A549 (cell line): ENCODE data around the gene SMG1. TPM values are rescaled to one million over a fixed set of nuclear protein-coding genes. Genes with fewer than 3 reads are reported as not detected.

Experiments used
- ATAC-seq, 2 experiments: fragments of 200-7000 bp in 1 of 2; fragments of >200 bp in 1 of 2; cut with Nextera tagmentation in 1 of 2; cut with Tn5 transposase in 1 of 2; 3 replicates each; pipeline versions ENCODE4 v1.8.0 to v1.9.1; 2018 to 2020; ENCODE audit warnings: mild to moderate bottlenecking in 1 of 2, moderate library complexity in 1 of 2
- CTCF ChIA-PET: fragments of 300-600 bp; sonication (Branson Sonifier 250); formaldehyde crosslinking; extraction: SDS; loops from one replicate; lab custom pipeline; 2021; ENCODE audit warnings: antibody characterized with exemption, inconsistent platforms; lab: Yijun Ruan, JAX
- POLR2A ChIA-PET: fragments of 350-600 bp; formaldehyde crosslinking; extraction: SDS; loops from one replicate; lab custom pipeline; 2021; ENCODE audit warnings: antibody characterized with exemption, inconsistent platforms; lab: Yijun Ruan, JAX
- DNase-seq, 2 experiments: peaks; one replicate each; pipeline versions ENCODE4 v3.0.0 to v3.0.0-alpha.2; 2011 to 2016; ENCODE audit warnings: low read depth in 1 of 2, low spot score in 1 of 2
- FAIRE-seq: peaks from 2 replicates; lab custom pipeline; 2011; peaks lifted over from hg19 to GRCh38; lab: Jason Lieb, UNC
- H3K27ac ChIP-seq, 2 experiments: fragments of >200 bp; sonication (Bioruptor Twin); formaldehyde crosslinking; 3 replicates each; pipeline ENCODE4 v1.5.1; 2016 to 2017
- H3K4me1 ChIP-seq: fragments of >200 bp; sonication (Bioruptor Twin); formaldehyde crosslinking; 3 replicates; pipeline ENCODE4 v1.6.1; 2016
- H3K4me2 ChIP-seq: fragments of >200 bp; sonication (Bioruptor Twin); formaldehyde crosslinking; 3 replicates; pipeline ENCODE4 v1.6.1; 2016
- H3K4me3 ChIP-seq: fragments of >200 bp; sonication (Bioruptor Twin); formaldehyde crosslinking; 3 replicates; pipeline ENCODE4 v1.5.1; 2016
- H3K9me3 ChIP-seq: fragments of >200 bp; sonication (Bioruptor Twin); formaldehyde crosslinking; 3 replicates; pipeline ENCODE4 v1.6.1; 2016
- CBX2 ChIP-seq: fragments of 200-600 bp; sonication (generic); IDR thresholded peaks from 2 replicates; pipeline ENCODE4 v1.6.1; 2016; ENCODE audit warnings: low read depth, mild to moderate bottlenecking, borderline replicate concordance
- CBX8 ChIP-seq: fragments of 200-600 bp; sonication (generic); IDR thresholded peaks from 2 replicates; pipeline ENCODE4 v1.6.1; 2016
- CHD2 ChIP-seq: fragments of 150-350 bp; IDR thresholded peaks from 2 replicates; pipeline ENCODE4 v1.6.1; 2014; ENCODE audit warnings: low read length; ENCODE audit not compliant: partially characterized antibody
- E2F6 ChIP-seq: IDR thresholded peaks from 2 replicates; pipeline ENCODE4 v1.6.1; 2012; ENCODE audit warnings: low read depth, borderline replicate concordance
- FOSB ChIP-seq: fragments of 250-450 bp; sonication (Bioruptor Pico); IDR thresholded peaks from 2 replicates; pipeline ENCODE4 v1.5.0; 2020; ENCODE audit warnings: mild to moderate bottlenecking, moderate library complexity
- FOSL2 ChIP-seq, 2 experiments: fragments of 450-650 bp in 1 of 2; fragments of >200 bp in 1 of 2; sonication (Bioruptor Twin) in 1 of 2; formaldehyde crosslinking; IDR thresholded peaks; 2 replicates each; pipeline versions ENCODE4 v1.5.0 to v1.6.1; 2016 to 2020; ENCODE audit warnings: mild to moderate bottlenecking in 1 of 2, moderate library complexity in 1 of 2
- HES2 ChIP-seq: fragments of >200 bp; sonication (Bioruptor Twin); formaldehyde crosslinking; IDR thresholded peaks from 2 replicates; pipeline ENCODE4 v1.6.1; 2016
- HOXA7 ChIP-seq: fragments of 250-450 bp; sonication (Bioruptor Pico); IDR thresholded peaks from 2 replicates; pipeline ENCODE4 v1.5.0; 2020; ENCODE audit warnings: mild to moderate bottlenecking, moderate library complexity
- HOXB5 ChIP-seq: fragments of 250-450 bp; sonication (Bioruptor Pico); IDR thresholded peaks from 2 replicates; pipeline ENCODE4 v1.5.0; 2020; ENCODE audit warnings: mild to moderate bottlenecking, moderate library complexity
- KDM1A ChIP-seq: fragments of 200-600 bp; sonication (generic); IDR thresholded peaks from 2 replicates; pipeline ENCODE4 v1.6.1; 2016; ENCODE audit warnings: low read depth, mild to moderate bottlenecking
- MAFK ChIP-seq: fragments of 450-650 bp; IDR thresholded peaks from 2 replicates; pipeline ENCODE4 v1.6.1; 2014; ENCODE audit not compliant: partially characterized antibody
- NFE2L2 ChIP-seq: fragments of 150-350 bp; conservative IDR thresholded peaks from 2 replicates; pipeline ENCODE4 v1.6.1; 2014; ENCODE audit warnings: low read length
- PHF8 ChIP-seq: fragments of 200-600 bp; sonication (generic); IDR thresholded peaks from 2 replicates; pipeline ENCODE4 v1.6.1; 2016; ENCODE audit warnings: low read depth, mild to moderate bottlenecking, antibody characterized with exemption, moderate library complexity, borderline replicate concordance
- RCOR1 ChIP-seq: fragments of 150-350 bp; IDR thresholded peaks from 2 replicates; pipeline ENCODE4 v1.6.1; 2014; ENCODE audit warnings: antibody characterized with exemption, low read length, low read depth
- REST ChIP-seq: fragments of 200-600 bp; sonication (generic); IDR thresholded peaks from 2 replicates; pipeline ENCODE4 v1.6.1; 2016; ENCODE audit warnings: antibody characterized with exemption, mild to moderate bottlenecking, moderate library complexity
- USF2 ChIP-seq: fragments of 450-650 bp; IDR thresholded peaks from 2 replicates; pipeline ENCODE4 v1.6.1; 2014; ENCODE audit warnings: antibody characterized with exemption
- ZFP36 ChIP-seq: fragments of 450-650 bp; IDR thresholded peaks from 2 replicates; pipeline ENCODE4 v1.6.1; 2014; ENCODE audit warnings: borderline replicate concordance; ENCODE audit not compliant: partially characterized antibody
- WGBS: methylation state at CpG from one replicate; pipeline ENCODE4 v1.1.6; 2017; ENCODE audit errors: missing lambda C conversion rate; 5-methylcytosine and 5-hydroxymethylcytosine counted together
- polyA plus RNA-seq, 4 experiments: library from polyadenylated mRNA; depleted of rRNA in 3 of 4; stranded (reverse); fragments of >200 nt; fragmentation: RNase III in 1 of 4; extraction: RNeasy Plus Mini Kit Qiagen cat#74134 plus additional on column Dnase treatment in 1 of 4; gene quantifications; 2 replicates in 3 of 4; 3 replicates in 1 of 4; pipeline ENCODE4 v1.2.3, GENCODE V29; 2011 to 2017

Gene SMG1
- polyA plus RNA-seq, 2 of the 4 experiments (the other 2 are of a cell fraction), result 15.7 to 63.8 TPM

- H3K4me1 ChIP-seq, result 0 out of 3 replicates have a peak, but pooled peaks cover 4% of the 10 kb centered on the region
- POLR2A ChIA-PET, result interaction anchor here (0.5 kb wide), 1 partner anchor 113 kb away, joined by 7 read pairs; no protein-coding TSS in a partner anchor
- H3K4me2 ChIP-seq, result no peak overlapping the region
- no peak overlapping the region for H3K4me3 ChIP-seq
- FAIRE-seq (no peak), DNase-seq (no peak), ATAC-seq (no peak)
- TF ChIP-seq E2F6 (no peak), HOXB5 (CRISPR knock-in tag) (no peak), KDM1A (no peak), PHF8 (no peak), NFE2L2 (no peak), RCOR1 (no peak), ZFP36 (no peak), REST (no peak), CBX8 (no peak), HES2 (no peak), HOXA7 (CRISPR knock-in tag) (no peak), USF2 (no peak), FOSL2 (IDR thresholded peaks at IDR 0.05) (no peak), FOSL2 (CRISPR knock-in tag; IDR thresholded peaks at IDR 0.05) (no peak), CBX2 (no peak), MAFK (no peak)
- CTCF ChIA-PET, result interaction anchor here (1.2 to 2.2 kb wide), 4 partner anchors 15 to 139 kb away, joined by 3 to 4 read pairs (median 4); no protein-coding TSS in a partner anchor
- H3K27ac ChIP-seq, result no peak overlapping the region
- H3K9me3 ChIP-seq, result no peaks in the 10 kb centered on the region
These were observed 15.3 kb upstream of the SMG1 start for GRCh38 chr16:18941471-18941870.

GRCh38 chr16:18938986-18939385 lies 12.8 kb upstream of the SMG1 start:
- Histone ChIP-seq H3K9me3 (no peaks in the 10 kb centered on the region), H3K4me1 (0 out of 3 replicates have a peak, but pooled peaks cover 2% of the 10 kb centered on the region), H3K4me3 (no peak overlapping the region), H3K4me2 (no peak overlapping the region), H3K27ac (no peak overlapping the region)
- ATAC-seq, result no peak
- WGBS, result 82% methylated on average over 9 of the region's 9 CpGs
- FAIRE-seq, result no peak
- ChIA-PET POLR2A (no interaction called here), CTCF (interaction anchor here (1.1 to 2.4 kb wide), 2 partner anchors 29 to 44 kb away, joined by 3 to 5 read pairs; no protein-coding TSS in a partner anchor)
- no peak for DNase-seq
- no peak for TF ChIP-seq HOXB5 (CRISPR knock-in tag)
- TF ChIP-seq ZFP36, result no peak
- no peak for TF ChIP-seq FOSB
- TF ChIP-seq REST, result no peak
- TF ChIP-seq CBX8, result no peak
- TF ChIP-seq CHD2, result no peak
